Measurements from ENCODE around the gene CALML6.
"Not testable (repeated sequence)": the region's sequence is repeated elsewhere in the genome, so short reads cannot be mapped to it uniquely, and the experiment has no call there.

Gene CALML6

DNA sequence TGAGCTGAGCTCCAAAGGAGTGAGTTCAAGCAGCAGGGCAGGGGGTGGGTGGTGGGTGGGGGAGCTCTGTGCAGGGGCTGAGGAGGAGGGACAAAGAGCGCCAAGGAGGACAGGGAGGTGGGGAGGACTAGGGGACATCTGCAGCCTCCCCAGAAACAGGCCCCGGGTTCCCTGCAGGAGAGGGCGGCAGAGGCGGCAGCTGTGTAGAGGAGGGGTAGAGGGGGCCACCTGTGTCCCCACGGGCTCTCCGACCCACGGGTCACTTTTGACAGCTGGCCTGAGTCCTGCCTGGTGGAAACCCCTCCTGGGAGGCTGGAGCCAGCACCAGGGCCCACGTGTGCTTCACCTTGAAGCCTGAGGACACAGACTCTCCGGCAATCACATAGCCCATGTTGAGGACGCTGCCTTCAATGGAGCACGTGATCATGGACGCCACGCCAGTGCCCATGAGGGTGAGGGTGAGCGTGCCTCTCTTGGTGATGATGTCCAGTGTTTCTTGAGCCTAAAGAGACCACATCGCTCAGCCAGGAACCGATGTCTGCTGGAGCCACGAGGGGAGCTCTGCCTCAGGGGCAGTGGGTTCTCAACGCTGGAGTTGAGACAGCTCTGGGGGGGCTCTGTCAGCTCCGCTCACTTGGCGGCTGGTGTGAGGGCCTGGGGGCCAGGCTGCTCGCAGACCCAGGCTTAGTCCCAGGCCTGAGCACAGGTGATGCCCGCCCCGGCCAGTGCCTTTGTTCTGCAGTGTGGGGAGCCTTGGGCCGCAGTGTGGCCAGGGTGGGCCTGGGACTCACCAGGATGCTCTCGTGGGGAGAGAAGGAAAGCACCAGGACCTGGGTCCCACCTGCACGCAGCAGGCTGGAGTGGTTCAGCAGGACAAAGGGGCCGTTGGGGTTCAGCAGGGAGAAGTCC is 10.6 kb downstream of the CALML6 start:
- DNase-seq (ENCODE audit: low spot score), result no peak

- no peak for DNase-seq (ENCODE audit: low spot score)
These were observed 11.3 kb downstream of the CALML6 start for GRCh38 chr1:1926346-1926811.

DNA sequence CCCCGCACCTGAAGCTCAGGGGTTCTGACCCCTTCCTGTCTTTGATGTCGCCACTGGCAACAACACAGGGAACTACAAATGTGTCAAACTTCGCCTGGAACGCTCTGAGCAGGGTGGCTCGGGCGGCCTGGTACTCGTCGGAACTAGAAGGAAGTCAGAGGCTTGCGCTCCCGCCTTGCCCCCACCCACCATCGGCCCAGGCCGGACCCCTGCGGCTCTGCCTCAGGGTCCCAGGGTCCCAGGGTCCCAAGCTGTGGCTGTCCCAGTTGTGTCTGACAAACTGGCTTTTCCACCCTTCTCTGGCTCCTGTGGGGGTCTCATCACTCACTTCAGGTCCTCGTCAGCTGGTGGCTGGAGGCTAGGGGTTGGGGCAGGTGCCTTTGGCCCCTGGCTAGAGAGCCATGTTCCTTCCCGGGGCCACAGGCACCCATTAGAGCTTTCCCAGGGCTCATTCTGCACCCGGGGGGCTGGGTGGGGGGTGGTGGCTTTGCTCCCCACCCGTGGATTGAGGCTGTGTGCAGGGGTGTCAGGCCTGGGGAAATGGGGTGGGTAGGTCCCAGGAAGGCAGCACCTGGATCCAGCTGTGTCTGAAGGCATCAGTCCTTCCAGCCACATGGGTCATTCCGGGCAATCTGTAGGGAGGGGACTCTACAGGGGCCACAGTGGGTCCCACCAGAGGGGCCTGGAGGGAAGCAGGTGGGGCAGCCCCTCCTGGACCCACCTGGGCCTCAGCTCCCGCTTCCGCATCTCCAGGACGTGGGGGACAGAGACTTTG is 12.0 kb downstream of the CALML6 start:
- DNase-seq (ENCODE audit: low spot score), result no peak

DNA sequence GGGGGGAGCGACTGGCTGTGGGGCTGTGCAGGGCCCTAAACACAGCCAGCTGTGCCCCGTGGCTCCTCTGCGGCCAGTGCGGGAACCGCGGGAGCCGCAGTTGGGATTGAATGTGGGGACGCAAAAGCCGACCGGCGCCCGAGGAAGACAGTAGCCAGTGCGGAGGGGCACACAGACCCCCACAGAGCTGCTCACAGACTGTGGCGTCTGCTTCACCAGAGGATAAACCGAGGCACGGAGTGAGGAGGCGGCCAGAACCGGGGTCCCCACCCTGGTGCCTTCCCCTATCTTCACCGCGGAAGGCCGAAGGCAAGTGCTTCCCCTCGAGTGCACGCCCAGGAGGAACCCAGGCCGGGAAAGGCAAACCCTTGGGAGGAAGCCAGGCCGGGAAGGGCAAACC is 12.7 kb downstream of the CALML6 start:
- DNase-seq (ENCODE audit: low spot score), result no peak

GRCh38 chr1:1928231-1929101 is 13.4 kb downstream of the CALML6 start:
- DNase-seq (ENCODE audit: low spot score), result no peak

- DNase-seq (ENCODE audit: low spot score), result no peak
These were observed 14.1 kb downstream of the CALML6 start for GRCh38 chr1:1929102-1929638.

GRCh38 chr1:1929639-1930545 is 14.8 kb downstream of the CALML6 start:
- DNase-seq (ENCODE audit: low spot score), result no peak

- not testable (repeated sequence) for DNase-seq (ENCODE audit: low spot score)
These were observed 19.8 kb downstream of the CALML6 start for GRCh38 chr1:1934848-1935247.

DNA sequence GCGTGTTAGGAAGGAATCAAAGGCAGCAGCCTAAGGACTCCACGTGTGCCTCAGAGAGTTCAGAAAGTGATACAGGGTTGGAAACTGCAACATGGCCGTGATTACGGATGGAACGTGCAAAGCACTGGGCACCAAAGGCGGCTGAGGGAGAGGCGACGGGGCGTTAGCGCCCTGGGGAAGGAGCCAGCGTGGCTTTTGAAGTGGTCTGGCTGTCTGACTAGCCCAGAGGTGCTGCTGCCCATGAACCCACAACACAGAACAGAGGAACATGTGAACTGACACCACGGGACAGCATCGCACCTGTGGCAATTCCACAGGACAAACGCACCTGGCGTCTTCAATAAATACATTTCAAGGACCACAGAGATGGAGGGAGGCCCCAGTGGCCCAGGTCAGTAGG is 22.0 kb downstream of the CALML6 start:
- DNase-seq (ENCODE audit: low spot score), result no peak

DNA sequence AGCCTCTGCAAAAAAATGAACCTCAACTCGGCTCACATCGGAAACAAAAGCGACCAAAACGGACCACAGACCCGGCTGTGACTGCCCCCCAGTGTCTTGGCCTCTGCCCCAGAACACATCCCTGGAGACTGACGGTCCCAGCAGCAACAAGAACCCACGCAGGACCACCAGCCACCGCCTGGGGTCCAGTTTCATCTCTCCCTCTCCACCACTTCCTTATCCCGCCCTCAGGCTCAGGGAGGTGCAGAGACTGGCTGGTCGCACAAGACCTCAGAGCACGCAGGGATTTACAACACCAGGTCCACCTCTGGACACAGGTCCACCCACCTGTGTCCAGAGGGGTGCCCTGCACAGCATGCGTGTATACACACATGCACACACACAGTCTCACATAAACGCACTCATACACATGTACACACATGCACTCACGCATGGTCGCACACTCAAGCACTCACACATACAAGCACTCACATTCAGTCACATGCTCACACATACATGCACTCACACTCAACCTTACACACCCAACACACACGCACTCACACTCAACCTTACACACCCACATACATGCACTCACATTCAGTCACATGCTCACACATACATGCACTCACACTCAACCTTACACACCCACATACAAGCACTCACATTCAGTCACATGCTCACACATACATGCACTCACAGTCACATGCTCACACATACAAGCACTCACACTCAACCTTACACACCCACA is 22.7 kb downstream of the CALML6 start:
- DNase-seq (ENCODE audit: low spot score), result no peak

DNA sequence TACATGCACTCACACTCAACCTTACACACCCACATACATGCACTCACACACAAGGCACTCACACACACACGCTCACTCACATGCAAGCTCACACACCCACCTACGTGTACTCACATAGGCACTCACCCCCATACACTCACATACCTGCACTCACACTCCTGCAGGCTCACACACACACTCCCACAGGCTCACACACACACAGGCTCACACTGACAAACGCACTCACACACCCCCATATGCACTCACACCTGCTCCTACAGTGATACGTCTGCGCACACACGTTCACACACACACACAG is 23.2 kb downstream of the CALML6 start:
- DNase-seq (ENCODE audit: low spot score), result no peak

DNA sequence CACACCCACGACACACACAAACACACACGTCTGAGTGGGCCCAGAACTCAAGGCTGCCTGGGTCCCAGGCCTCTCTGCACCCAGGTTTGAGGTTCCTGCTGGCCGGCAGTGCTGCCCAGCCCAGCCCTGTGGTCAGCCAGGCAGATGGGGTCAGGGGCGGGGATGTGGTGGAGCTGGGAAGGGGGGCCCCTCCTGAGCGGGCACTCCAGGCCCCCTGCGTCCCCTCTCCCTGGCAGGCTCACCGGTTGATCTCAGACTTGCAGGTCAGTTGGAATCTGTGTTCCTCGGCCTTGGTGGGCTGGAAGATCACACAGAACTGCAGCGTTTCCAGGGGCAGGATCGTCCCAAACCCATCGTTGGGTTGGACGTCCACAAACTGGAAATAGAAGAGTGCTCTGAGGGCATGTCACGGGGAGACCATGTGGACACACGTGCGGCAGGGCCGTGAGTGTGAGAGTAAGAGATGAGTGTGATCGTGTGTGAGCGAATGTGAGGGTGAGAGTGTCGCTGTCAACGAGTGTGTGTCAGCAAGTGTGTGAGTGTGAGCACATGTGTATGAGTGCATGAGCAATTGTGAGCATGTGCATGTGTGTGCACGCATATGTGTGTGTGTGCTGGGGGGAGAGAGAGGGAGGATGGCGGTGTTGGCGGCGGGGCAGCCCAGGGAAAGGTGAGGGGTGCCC is 23.7 kb downstream of the CALML6 start:
- DNase-seq (ENCODE audit: low spot score), result no peak

DNA sequence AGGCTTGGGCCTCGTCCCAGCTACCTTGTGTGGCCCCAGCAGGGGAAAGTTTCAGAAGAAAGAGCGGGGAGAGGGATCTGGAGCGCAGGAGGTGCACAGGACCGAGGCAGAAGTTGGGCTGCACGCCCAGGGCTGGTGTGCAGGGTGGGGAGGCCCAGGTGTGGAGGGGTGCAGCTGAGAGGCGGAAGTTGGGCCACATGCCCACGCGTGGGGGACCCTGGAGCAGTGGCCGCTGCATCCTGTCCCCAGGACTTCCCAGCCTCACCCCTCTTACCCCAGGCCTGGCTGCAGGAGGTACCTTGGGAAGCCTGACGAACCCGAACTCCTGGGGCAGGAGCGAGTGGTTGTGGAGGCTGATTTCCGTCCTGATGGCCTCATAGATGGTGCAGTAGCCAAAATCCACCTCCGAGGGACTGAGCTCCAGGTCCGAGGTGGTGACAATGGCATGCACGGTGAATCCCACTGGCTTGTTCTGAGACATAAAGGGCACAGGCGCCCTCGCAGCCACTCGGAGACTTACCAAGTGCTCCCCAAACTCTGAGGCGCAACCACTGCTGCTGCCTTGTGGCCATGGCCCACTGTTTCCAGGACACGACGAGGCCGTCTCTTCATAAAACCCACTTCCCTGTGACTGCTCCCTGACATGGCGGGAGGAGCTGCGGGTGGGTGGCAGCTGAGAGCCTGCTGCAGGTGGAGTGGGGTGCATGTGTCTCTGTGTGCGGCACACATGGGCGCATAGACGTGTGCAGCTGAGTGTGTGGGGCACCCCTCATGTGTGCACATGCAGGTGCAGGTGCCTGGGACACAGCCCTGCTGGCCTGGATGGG is 24.4 kb downstream of the CALML6 start:
- DNase-seq (ENCODE audit: low spot score), result no peak

DNA sequence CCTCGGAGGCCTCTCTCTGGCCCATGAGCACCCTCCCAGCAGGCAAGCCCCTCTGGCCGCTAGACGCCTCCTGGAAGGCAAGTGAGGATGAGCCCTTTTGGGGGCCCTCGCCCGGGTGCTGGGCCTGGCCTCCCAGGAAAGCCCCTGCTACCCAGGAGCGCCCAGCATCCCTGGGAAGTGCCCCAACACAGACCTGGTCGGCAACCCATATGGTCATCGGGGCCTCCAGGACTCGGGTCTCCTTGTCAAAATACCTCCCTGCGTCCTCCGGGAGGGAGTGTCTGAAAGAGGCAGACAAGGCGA is 25.0 kb downstream of the CALML6 start:
- no peak for DNase-seq (ENCODE audit: low spot score)

DNA sequence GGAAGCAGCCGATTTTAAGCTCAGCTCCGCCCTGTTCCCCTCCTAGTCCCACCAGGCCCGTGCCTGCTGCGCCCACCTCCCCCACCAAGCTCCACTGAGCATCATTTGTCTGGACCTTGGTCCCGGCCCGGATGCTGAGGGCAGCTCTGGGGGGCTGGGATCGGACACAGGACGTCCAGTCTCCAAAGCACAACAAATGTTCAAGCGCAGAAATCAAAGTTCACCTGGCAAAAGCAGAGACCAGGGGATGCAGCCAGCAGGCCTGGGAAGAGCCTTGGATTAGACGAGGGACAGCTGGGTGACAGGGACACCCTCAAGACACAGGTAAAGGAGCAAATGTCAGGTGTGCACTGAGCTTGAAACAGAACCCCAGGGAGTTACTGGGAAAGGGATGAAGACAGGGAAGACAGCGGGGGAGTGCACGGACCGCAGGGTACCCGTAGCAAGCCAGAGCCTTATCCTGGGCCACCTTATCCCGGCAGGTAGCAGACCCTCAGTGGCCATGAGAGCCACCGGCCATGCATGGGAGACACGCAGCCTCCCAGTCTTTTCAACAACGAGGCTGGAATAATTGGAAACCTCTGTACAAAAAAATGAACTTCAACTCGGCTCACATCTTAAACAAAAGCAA is 26.3 kb downstream of the CALML6 start:
- DNase-seq (ENCODE audit: low spot score), result no peak

DNA sequence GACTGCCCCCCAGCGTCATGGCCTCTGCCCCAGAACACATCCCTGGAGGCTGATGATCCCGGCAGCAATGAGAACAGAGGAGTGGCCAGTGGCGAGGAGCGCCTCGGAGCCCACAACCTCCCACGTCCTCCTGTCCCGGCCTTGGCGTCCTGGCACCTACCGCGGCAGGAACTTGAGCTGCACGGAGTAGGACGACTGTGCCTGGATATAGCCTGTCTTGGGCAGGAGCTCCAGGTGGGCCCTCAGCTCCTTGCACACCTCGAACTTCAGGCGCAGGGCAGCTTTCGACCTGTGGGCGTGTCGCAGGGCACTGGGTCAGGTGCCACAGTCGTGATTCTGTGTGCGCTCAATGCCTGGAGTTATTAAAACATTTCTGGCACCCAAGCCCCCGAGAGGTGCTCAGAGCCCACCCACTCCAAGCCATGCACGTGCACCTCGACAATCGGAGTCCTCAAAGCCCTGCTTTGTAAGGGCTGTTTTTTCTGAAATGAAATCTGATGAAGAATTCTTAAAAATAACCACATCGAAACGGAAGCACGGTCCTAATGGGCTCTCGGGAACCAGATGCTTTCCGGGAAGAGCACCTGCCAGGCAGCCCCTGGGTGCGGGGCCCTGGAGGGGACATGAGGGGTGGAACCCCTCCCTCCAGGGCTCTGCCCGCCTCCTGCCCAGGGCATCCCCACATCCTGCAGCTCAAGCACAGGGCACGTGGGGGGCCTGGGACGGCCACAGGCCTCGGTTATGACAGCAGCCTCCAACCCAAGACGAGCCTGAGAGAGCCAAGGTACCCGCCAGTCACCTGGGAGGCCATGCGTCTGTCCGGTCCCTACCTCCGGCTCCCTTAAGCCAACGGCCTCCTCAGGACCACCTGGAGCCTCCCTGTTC is 27.1 kb downstream of the CALML6 start:
- no peak for DNase-seq (ENCODE audit: low spot score)

Data from putamen (tissue), 1 donor.